ENCODE results near the gene ZFYVE21. TPM values are rescaled to one million over a fixed set of nuclear protein-coding genes. Genes with fewer than 3 reads are reported as not detected.

ZFYVE21 gene
- total RNA-seq, 1 experiment from 2014 or later: 93.3 TPM

DNA sequence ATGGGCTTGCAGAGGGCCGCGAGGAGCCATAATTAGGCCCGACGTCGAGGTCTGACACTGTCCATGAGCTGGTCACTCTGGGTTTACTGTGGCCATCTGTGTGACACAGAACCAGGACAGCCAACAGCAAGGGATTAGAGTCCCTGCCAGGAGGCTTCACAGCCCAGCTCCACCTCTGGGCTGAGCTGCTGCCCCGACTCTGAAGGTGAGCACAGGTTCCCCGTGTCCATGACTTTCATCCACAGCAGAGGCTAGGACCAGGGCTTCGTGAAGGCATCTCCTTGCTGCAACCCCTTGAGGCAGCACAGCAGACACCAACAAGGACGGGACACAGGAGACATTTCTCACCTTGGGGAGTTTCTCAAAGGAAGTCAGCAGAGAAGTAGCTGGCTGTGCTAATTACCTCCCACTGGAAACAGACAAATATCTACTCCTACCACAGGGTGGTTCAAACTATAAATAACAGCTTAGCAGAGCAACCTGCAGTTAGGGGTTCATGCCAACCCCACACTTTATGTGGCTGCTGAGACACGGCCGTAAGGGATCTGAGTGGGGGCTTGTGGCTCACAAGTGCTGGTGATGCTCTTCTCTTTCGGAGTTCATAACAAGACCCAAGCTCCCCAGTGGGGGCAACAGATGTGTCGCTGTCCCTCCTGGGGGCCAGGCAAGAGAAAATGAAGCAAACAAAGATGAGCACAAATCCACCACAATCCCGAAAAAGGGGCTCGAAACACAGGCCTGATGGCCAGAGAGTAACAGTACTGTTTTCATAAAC is 29.2 kb downstream of the ZFYVE21 start:
- H3K4me2 ChIP-seq: no peak overlapping the region
- TF ChIP-seq EZH2 (IDR thresholded peaks at IDR 0.05; ENCODE audit: low read depth): no peak
- TF ChIP-seq, protein P1, sequence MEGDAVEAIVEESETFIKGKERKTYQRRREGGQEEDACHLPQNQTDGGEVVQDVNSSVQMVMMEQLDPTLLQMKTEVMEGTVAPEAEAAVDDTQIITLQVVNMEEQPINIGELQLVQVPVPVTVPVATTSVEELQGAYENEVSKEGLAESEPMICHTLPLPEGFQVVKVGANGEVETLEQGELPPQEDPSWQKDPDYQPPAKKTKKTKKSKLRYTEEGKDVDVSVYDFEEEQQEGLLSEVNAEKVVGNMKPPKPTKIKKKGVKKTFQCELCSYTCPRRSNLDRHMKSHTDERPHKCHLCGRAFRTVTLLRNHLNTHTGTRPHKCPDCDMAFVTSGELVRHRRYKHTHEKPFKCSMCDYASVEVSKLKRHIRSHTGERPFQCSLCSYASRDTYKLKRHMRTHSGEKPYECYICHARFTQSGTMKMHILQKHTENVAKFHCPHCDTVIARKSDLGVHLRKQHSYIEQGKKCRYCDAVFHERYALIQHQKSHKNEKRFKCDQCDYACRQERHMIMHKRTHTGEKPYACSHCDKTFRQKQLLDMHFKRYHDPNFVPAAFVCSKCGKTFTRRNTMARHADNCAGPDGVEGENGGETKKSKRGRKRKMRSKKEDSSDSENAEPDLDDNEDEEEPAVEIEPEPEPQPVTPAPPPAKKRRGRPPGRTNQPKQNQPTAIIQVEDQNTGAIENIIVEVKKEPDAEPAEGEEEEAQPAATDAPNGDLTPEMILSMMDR (conservative IDR thresholded peaks at IDR 0.05): no peak
- no peak overlapping the region for H3K27ac ChIP-seq
- no peaks in the 10 kb centered on the region for H3K36me3 ChIP-seq (ENCODE audit: low read depth)
- no peak overlapping the region for H2AFZ ChIP-seq
- BruUV-seq (replicated peaks): no TSS peak
- no peaks in the 10 kb centered on the region for H3K9me3 ChIP-seq (ENCODE audit: insufficient read depth, low read depth)
- no peak overlapping the region for H3K4me3 ChIP-seq
- no peaks in the 10 kb centered on the region for H3K27me3 ChIP-seq (ENCODE audit: insufficient read depth, low read depth)
- H3K4me1 ChIP-seq (replicated peaks; ENCODE audit: insufficient read depth): no peaks in the 10 kb centered on the region
- ChIA-PET CTCF (no interaction called here), POLR2A (ENCODE audit: unreplicated experiment) (interaction anchor here (0.5 to 0.6 kb wide), 2 partner anchors 24 to 144 kb away, joined by 8 to 9 read pairs; no protein-coding TSS in a partner anchor)
- H3F3A ChIP-seq (ENCODE audit: insufficient read depth, low read depth): no peaks in the 10 kb centered on the region
- H3K9me2 ChIP-seq (ENCODE audit: insufficient read depth): no peaks in the 10 kb centered on the region
- DNase-seq: no peak
- intact Hi-C loops (cut with micrococcal nuclease; ENCODE audit: unreplicated experiment): no loop called here
- no peaks in the 10 kb centered on the region for H3K79me2 ChIP-seq (ENCODE audit: low read depth)
- no peaks in the 10 kb centered on the region for H4K20me1 ChIP-seq (ENCODE audit: insufficient read depth)

DNA sequence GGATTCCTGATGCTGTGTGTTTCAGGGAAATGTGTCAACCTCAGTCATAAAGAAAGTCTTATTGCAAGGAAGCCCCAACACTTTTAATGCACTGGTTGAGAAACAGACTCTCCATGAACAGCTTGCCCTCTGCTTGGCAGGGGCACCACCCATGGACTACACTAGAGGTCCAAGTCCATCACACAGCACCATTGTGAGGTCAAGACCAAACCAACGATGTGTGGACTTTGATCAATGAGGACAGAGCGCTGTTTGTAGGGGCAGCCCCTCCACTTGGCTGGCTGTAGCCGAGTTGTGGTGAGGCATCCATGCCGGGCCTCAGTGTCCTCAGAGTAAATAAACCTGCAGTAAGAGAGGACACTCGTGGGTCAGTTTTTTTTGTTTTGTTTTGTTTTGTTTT is 29.8 kb downstream of the ZFYVE21 start:
- no peak for DNase-seq
- ChIA-PET POLR2A (ENCODE audit: unreplicated experiment) (interaction anchor here (0.5 kb wide), 1 partner anchor 25 kb away, joined by 9 read pairs; no protein-coding TSS in a partner anchor), CTCF (no interaction called here)
- H3K36me3 ChIP-seq (ENCODE audit: low read depth): no peaks in the 10 kb centered on the region
- H3F3A ChIP-seq (ENCODE audit: insufficient read depth, low read depth): 0 out of 2 replicates have a peak, but pooled peaks cover 5% of the 10 kb centered on the region
- intact Hi-C loops (cut with micrococcal nuclease; ENCODE audit: unreplicated experiment): no loop called here
- no peak for TF ChIP-seq EZH2 (IDR thresholded peaks at IDR 0.05; ENCODE audit: low read depth)
- TF ChIP-seq, protein P1 (conservative IDR thresholded peaks at IDR 0.05): no peak
- no peak overlapping the region for H2AFZ ChIP-seq
- H3K27ac ChIP-seq: no peak overlapping the region
- no peaks in the 10 kb centered on the region for H3K27me3 ChIP-seq (ENCODE audit: insufficient read depth, low read depth)
- no peak overlapping the region for H3K4me3 ChIP-seq
- H3K4me2 ChIP-seq: no peak overlapping the region
- BruUV-seq (replicated peaks): no TSS peak
- H3K9me2 ChIP-seq (ENCODE audit: insufficient read depth): no peaks in the 10 kb centered on the region
- no peaks in the 10 kb centered on the region for H3K79me2 ChIP-seq (ENCODE audit: low read depth)
- H3K9me3 ChIP-seq (ENCODE audit: insufficient read depth, low read depth): no peaks in the 10 kb centered on the region
- no peaks in the 10 kb centered on the region for H4K20me1 ChIP-seq (ENCODE audit: insufficient read depth)
- H3K4me1 ChIP-seq (replicated peaks; ENCODE audit: insufficient read depth): no peaks in the 10 kb centered on the region

DNA sequence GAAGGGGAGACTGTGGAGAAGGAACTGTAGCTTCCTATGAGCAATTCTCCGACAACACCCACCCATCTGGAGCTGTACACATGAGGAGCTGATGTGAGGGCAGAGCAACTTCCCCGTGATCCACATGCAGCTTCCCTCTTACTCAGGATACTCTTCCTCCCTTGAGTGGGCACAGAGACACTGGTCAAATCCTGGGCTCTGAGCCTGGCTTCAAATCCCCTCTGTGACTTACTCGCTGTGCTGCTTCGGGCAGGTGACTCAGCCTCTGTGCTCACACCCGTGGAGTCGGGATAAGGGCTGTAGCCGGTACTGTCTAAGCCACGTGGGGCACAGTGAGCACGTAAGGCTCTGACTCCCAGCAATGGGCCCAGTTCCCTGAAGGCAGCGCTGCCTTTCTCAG is 31.1 kb downstream of the ZFYVE21 start:
- H2AFZ ChIP-seq: no peak overlapping the region
- H3K9me3 ChIP-seq (ENCODE audit: insufficient read depth, low read depth): no peaks in the 10 kb centered on the region
- no peak overlapping the region for H3K4me2 ChIP-seq
- H3K4me3 ChIP-seq: no peak overlapping the region
- no peaks in the 10 kb centered on the region for H4K20me1 ChIP-seq (ENCODE audit: insufficient read depth)
- no TSS peak for BruUV-seq (replicated peaks)
- TF ChIP-seq, protein P1 (conservative IDR thresholded peaks at IDR 0.05): no peak
- TF ChIP-seq EZH2 (IDR thresholded peaks at IDR 0.05; ENCODE audit: low read depth): no peak
- no peaks in the 10 kb centered on the region for H3K4me1 ChIP-seq (replicated peaks; ENCODE audit: insufficient read depth)
- H3K79me2 ChIP-seq (ENCODE audit: low read depth): no peaks in the 10 kb centered on the region
- H3F3A ChIP-seq (ENCODE audit: insufficient read depth, low read depth): 0 out of 2 replicates have a peak, but pooled peaks cover 6% of the 10 kb centered on the region
- no peak overlapping the region for H3K27ac ChIP-seq
- H3K27me3 ChIP-seq (ENCODE audit: insufficient read depth, low read depth): no peaks in the 10 kb centered on the region
- POLR2A ChIA-PET (ENCODE audit: unreplicated experiment): no interaction called here
- intact Hi-C loops (cut with micrococcal nuclease; ENCODE audit: unreplicated experiment): no loop called here
- no peaks in the 10 kb centered on the region for H3K36me3 ChIP-seq (ENCODE audit: low read depth)
- no peak for DNase-seq
- CTCF ChIA-PET: no interaction called here
- H3K9me2 ChIP-seq (ENCODE audit: insufficient read depth): no peaks in the 10 kb centered on the region
